ENCODE data around the gene XXYLT1.

DNA sequence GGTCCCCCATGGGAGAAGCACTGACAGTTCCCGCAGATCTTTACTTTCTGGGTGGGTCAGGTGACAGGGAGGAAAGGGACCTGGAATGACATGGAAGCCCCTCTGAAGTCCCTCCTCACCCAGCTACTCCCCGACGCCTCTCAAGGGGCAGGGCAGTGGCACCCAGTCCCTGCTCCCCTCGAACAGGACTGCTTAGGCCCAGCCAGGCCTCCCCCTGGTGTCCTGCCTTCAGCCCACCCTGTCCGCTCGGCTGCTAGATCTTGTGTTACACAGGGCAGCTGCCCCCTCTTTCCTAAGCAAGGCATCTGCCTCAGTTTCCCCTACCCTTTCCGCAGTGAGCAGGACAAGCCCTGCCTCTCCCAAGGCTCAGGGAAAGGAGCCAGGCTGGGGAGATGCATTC is 226.5 kb downstream of the XXYLT1 start:
- TF ChIP-seq, protein P1, sequence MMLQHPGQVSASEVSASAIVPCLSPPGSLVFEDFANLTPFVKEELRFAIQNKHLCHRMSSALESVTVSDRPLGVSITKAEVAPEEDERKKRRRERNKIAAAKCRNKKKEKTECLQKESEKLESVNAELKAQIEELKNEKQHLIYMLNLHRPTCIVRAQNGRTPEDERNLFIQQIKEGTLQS (IDR thresholded peaks at IDR 0.05): no peak
- TF ChIP-seq CTCF (IDR thresholded peaks at IDR 0.05 in 2 of 3, conservative IDR thresholded peaks at IDR 0.05 in 1 of 3; ENCODE audit: borderline replicate concordance in 1 of 3, insufficient read depth in 1 of 3, low read depth in 2 of 3, low read length in 2 of 3) (no peak), YY1 (IDR thresholded peaks at IDR 0.05; ENCODE audit: extremely low read depth, insufficient replicate concordance, low read depth, low read length) (no peak), SP1 (IDR thresholded peaks at IDR 0.05; ENCODE audit: low read depth) (no peak), POLR2A (IDR thresholded peaks at IDR 0.05; ENCODE audit: borderline replicate concordance, extremely low read depth, insufficient read depth, insufficient read length) (no peak), POLR2AphosphoS5 (IDR thresholded peaks at IDR 0.05; ENCODE audit: low read depth, low read length) (no peak), EZH2 (IDR thresholded peaks at IDR 0.05) (no peak)

Measured in HCT116 (cell line).